Stimulated activated CD4-positive, alpha-beta T cell treated with anti-CD3 and anti-CD28 coated beads, Interleukin-2, amount 100 ng/mL, for 48 hours (primary cell): ENCODE results near the gene PPP2R5C.

Experiments used
- DNase-seq, 2 donors: peaks; one replicate each; pipeline ENCODE4 v3.0.0-alpha.2; 2020

Gene PPP2R5C

GRCh38 chr14:101873076-101873825 lies 111.7 kb downstream of the PPP2R5C start:
- DNase-seq, result no peak

- no peak for DNase-seq
Observed at GRCh38 chr14:101873991-101874390, 112.5 kb downstream of the PPP2R5C start.

- DNase-seq, result no peak
Observed at GRCh38 chr14:101875041-101875726, 113.7 kb downstream of the PPP2R5C start.

GRCh38 chr14:101875727-101876554 lies 114.4 kb downstream of the PPP2R5C start:
- DNase-seq, result no peak

GRCh38 chr14:101876555-101876938 lies 115.0 kb downstream of the PPP2R5C start:
- DNase-seq, result peak; percentile 49 to 55

GRCh38 chr14:101877766-101878165 lies 116.3 kb downstream of the PPP2R5C start:
- DNase-seq, result no peak

- DNase-seq, result no peak
Observed at GRCh38 chr14:101878211-101878821, 116.8 kb downstream of the PPP2R5C start.

GRCh38 chr14:101878822-101879528 lies 117.5 kb downstream of the PPP2R5C start:
- DNase-seq, result no peak

- DNase-seq, result no peak
Observed at GRCh38 chr14:101879529-101880336, 118.2 kb downstream of the PPP2R5C start.

- DNase-seq, result no peak
Observed at GRCh38 chr14:101881426-101881825, 119.9 kb downstream of the PPP2R5C start.

- no peak for DNase-seq
Observed at GRCh38 chr14:101882141-101882935, 120.8 kb downstream of the PPP2R5C start.

GRCh38 chr14:101884089-101884933 lies 122.8 kb downstream of the PPP2R5C start:
- no peak for DNase-seq

- no peak for DNase-seq
Observed at GRCh38 chr14:101884934-101885576, 123.5 kb downstream of the PPP2R5C start.

- DNase-seq, result no peak
Observed at GRCh38 chr14:101887219-101887618, 125.7 kb downstream of the PPP2R5C start.

GRCh38 chr14:101888182-101888581 lies 126.7 kb downstream of the PPP2R5C start:
- no peak for DNase-seq

- no peak for DNase-seq
Observed at GRCh38 chr14:101889366-101889765, 127.9 kb downstream of the PPP2R5C start.

GRCh38 chr14:101889898-101890297 lies 128.4 kb downstream of the PPP2R5C start:
- DNase-seq, result no peak

- DNase-seq, result no peak
Observed at GRCh38 chr14:101891471-101891870, 130.0 kb downstream of the PPP2R5C start.

GRCh38 chr14:101893759-101894158 lies 132.2 kb downstream of the PPP2R5C start:
- no peak for DNase-seq
